ENCODE measurements around the gene WDR75.
"Not testable (repeated sequence)": the region's sequence is repeated elsewhere in the genome, so short reads cannot be mapped to it uniquely, and the experiment has no call there.

Gene WDR75

GRCh38 chr2:189440947-189441708, at the start of gene WDR75:
TSS of gene WDR75 (plus strand) at chr2:189441474. CDS start at chr2:189441493, 19 bp downstream.
- DNase-seq, result peak; percentile 100

GRCh38 chr2:189393440-189394111, 47.7 kb upstream of the WDR75 start:
- no peak for DNase-seq

GRCh38 chr2:189394525-189394924, 46.7 kb upstream of the WDR75 start:
- DNase-seq, result no peak

- no peak for DNase-seq
Observed at GRCh38 chr2:189402932-189403331, 38.3 kb upstream of the WDR75 start.

GRCh38 chr2:189406586-189407233, 34.6 kb upstream of the WDR75 start:
- DNase-seq, result no peak

GRCh38 chr2:189407281-189408209, 33.7 kb upstream of the WDR75 start:
- no peak for DNase-seq

GRCh38 chr2:189408294-189408693, 33.0 kb upstream of the WDR75 start:
- DNase-seq, result no peak

GRCh38 chr2:189409131-189409530, 32.1 kb upstream of the WDR75 start:
- no peak for DNase-seq

GRCh38 chr2:189409647-189410046, 31.6 kb upstream of the WDR75 start:
- DNase-seq, result no peak

- no peak for DNase-seq
Observed at GRCh38 chr2:189411860-189412259, 29.4 kb upstream of the WDR75 start.

- DNase-seq, result no peak
Observed at GRCh38 chr2:189412330-189412953, 28.8 kb upstream of the WDR75 start.

- DNase-seq, result no peak
Observed at GRCh38 chr2:189413249-189413648, 28.0 kb upstream of the WDR75 start.

GRCh38 chr2:189421644-189422043, 19.6 kb upstream of the WDR75 start:
- DNase-seq, result no peak

- DNase-seq, result no peak
Observed at GRCh38 chr2:189424961-189425360, 16.3 kb upstream of the WDR75 start.

- DNase-seq, result no peak
Observed at GRCh38 chr2:189425676-189426075, 15.6 kb upstream of the WDR75 start.

- DNase-seq, result no peak
Observed at GRCh38 chr2:189426886-189427285, 14.4 kb upstream of the WDR75 start.

- no peak for DNase-seq
Observed at GRCh38 chr2:189427872-189428271, 13.4 kb upstream of the WDR75 start.

- not testable (repeated sequence) for DNase-seq
Observed at GRCh38 chr2:189430448-189430847, 10.8 kb upstream of the WDR75 start.

- not testable (repeated sequence) for DNase-seq
Observed at GRCh38 chr2:189435803-189436202, 5.5 kb upstream of the WDR75 start.

- DNase-seq, result no peak
Observed at GRCh38 chr2:189437926-189438325, 3.3 kb upstream of the WDR75 start.

GRCh38 chr2:189439342-189439741, 1.9 kb upstream of the WDR75 start:
- DNase-seq, result no peak

- DNase-seq, result no peak
Observed at GRCh38 chr2:189440644-189440946, 679 bp upstream of the WDR75 start.

GRCh38 chr2:189441709-189442074, 418 bp downstream of the WDR75 start:
- peak; percentile 55 for DNase-seq

Measured in KG1 (cell line).